ENCODE results near the gene PRKD1.

The PRKD1 gene

DNA sequence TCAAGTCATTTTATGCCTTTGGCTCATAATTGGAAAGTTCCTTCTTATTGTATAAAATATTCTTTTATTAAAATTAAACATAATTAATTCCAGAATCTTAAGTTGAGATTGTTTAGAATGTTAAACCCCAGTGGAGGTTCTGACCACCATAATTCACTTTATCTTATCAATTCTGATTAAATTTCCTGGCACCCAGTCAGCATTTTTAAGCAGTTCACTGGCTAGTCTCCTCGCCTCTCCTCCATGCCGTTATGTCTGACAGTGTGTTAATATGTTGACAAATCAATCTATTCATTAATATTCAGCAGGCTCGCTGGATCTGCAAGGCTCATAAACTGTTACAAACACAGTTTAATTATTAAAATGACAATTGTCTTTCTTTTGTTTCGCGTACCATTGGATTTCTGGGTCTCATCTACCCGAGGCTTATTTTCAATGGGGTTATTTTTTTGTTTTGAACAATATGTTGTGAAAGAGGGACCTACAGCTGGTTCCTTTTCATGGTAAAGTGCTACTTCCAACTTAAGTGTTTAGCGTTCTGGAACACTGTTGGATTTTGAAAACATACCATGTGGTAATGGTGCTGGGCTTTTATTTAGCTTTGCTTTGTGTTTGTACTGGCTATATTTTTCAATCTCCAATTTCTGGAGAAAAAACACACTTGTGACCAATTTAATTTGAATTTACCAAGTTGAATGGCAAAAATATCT lies 339.7 kb downstream of the PRKD1 start:
- ChIA-PET POLR2A (no interaction called here), CTCF (no interaction called here)
- no peak for DNase-seq (ENCODE audit: extremely low spot score)
- TF ChIP-seq, protein P1, sequence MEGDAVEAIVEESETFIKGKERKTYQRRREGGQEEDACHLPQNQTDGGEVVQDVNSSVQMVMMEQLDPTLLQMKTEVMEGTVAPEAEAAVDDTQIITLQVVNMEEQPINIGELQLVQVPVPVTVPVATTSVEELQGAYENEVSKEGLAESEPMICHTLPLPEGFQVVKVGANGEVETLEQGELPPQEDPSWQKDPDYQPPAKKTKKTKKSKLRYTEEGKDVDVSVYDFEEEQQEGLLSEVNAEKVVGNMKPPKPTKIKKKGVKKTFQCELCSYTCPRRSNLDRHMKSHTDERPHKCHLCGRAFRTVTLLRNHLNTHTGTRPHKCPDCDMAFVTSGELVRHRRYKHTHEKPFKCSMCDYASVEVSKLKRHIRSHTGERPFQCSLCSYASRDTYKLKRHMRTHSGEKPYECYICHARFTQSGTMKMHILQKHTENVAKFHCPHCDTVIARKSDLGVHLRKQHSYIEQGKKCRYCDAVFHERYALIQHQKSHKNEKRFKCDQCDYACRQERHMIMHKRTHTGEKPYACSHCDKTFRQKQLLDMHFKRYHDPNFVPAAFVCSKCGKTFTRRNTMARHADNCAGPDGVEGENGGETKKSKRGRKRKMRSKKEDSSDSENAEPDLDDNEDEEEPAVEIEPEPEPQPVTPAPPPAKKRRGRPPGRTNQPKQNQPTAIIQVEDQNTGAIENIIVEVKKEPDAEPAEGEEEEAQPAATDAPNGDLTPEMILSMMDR (IDR thresholded peaks at IDR 0.05; ENCODE audit: control extremely low read depth, extremely low read depth, low read depth, missing control alignments), result no peak

DNA sequence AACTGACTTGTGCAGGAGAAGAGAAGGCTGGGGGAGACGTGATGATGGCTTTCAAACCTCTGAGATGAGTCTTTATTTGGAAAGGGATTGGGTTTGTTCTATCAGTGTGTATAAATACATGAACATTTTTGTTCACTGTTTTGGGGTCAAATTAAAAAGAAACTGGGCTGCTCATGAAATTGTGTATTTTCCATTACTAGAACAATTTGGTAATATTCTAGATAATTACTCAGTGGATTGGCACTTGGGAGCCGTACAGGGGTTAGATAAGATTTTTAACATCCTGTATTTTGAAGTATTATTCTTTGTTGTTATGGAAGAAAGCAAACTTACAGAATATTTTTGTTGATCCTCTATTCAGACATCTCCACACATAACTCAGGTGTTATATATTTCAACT lies 340.6 kb downstream of the PRKD1 start:
- TF ChIP-seq, protein P1 (IDR thresholded peaks at IDR 0.05; ENCODE audit: control extremely low read depth, extremely low read depth, low read depth, missing control alignments), result no peak
- ChIA-PET CTCF (no interaction called here), POLR2A (no interaction called here)
- DNase-seq (ENCODE audit: extremely low spot score), result no peak

DNA sequence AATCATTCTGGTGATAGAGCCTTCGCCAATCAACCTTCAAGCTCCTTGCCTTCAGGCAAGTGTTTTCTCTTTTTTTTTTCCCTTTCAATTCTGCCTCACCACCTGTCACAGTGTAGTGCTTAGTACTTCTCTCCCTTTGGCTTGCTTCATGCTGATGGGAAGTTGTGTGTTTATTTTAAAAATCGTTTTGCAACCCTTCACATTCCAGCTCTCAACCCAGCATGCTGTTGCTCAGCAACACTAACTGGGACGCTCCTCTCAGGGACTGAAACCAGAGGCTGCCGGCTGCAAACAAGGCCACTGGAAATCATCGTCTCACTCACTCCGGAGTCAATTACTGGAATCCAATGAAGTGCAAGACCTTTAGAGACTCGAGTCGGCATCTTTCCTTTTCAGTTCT lies 342.7 kb downstream of the PRKD1 start:
- ChIA-PET CTCF (no interaction called here), POLR2A (no interaction called here)
- TF ChIP-seq, protein P1 (IDR thresholded peaks at IDR 0.05; ENCODE audit: control extremely low read depth, extremely low read depth, low read depth, missing control alignments), result no peak
- no peak for DNase-seq (ENCODE audit: extremely low spot score)

DNA sequence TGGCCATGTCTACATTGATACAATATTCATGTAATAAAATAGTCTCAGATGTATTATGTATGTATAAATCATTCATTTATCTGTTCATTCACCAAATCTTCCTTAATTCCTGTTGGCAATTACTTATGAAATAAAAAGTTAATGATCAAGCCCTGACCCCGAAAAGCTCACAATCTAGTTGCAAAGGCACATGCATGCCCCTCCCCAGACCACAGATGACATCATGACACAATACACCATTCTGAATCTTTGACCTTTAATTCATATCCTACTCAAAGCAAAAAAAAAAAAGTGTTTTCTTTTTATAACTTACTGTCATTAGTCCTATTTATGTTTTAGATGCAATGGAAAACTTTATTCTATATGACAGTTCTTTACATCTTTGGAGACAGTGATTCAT lies 346.9 kb downstream of the PRKD1 start:
- POLR2A ChIA-PET, result no interaction called here
- DNase-seq (ENCODE audit: extremely low spot score), result no peak
- TF ChIP-seq, protein P1 (IDR thresholded peaks at IDR 0.05; ENCODE audit: control extremely low read depth, extremely low read depth, low read depth, missing control alignments), result no peak
- CTCF ChIA-PET, result no interaction called here

DNA sequence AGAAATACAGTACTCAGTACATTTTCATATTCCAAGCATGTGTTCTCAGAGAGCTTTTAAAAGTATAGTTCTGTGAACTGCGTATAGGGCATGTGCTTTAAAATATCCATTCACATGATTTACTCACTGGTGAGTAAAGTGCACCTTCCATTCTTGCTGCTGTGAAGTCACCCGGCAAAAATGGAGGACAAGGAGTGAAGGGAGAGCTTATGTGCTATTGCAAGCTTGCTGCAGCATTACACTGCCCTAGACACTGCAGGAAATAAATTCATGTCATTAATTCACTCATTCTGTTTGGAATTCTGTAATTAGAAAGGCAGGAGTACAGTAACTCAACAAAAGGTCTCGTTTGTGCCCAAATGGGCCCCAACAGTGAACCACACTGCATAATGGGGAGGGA lies 347.8 kb downstream of the PRKD1 start:
- TF ChIP-seq, protein P1 (IDR thresholded peaks at IDR 0.05; ENCODE audit: control extremely low read depth, extremely low read depth, low read depth, missing control alignments), result no peak
- ChIA-PET POLR2A (no interaction called here), CTCF (no interaction called here)
- DNase-seq (ENCODE audit: extremely low spot score), result no peak

DNA sequence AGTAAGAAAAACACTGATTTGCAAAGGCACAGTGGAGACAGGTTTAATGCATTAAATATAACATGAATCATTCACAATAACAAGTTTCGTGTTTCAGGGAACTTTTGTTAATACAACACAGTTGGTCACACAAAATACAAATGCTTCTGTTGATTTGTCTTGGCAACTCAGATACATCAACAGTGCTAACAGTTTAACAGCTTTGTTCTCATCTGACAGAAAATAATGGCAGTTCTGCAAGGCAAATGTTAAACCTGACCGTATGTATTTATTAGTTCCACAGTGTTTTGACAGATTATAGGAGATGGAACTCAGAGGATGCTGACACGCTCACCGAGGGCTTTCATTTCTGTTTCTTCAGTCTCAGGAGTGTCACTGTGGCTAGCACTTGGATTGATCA lies 350.7 kb downstream of the PRKD1 start:
- no peak for DNase-seq (ENCODE audit: extremely low spot score)
- TF ChIP-seq, protein P1 (IDR thresholded peaks at IDR 0.05; ENCODE audit: control extremely low read depth, extremely low read depth, low read depth, missing control alignments), result no peak
- ChIA-PET POLR2A (no interaction called here), CTCF (interaction anchor here (1.2 kb wide), 1 partner anchor 409 kb away, joined by 3 read pairs; no protein-coding TSS in a partner anchor)
